Stimulated activated CD4-positive, alpha-beta T cell treated with anti-CD3 and anti-CD28 coated beads, Interleukin-4, amount 100 ng/mL, for 48 hours (primary cell): ENCODE measurements around the gene TMEM204.
"Not testable (repeated sequence)": the region's sequence is repeated elsewhere in the genome, so short reads cannot be mapped to it uniquely, and the experiment has no call there.

Source experiments
- DNase-seq, 2 donors: peaks; one replicate each; pipeline ENCODE4 v3.0.0-alpha.2; 2020; ENCODE audit warnings: low read depth in 2 of 2

The TMEM204 gene

GRCh38 chr16:1592446-1592845 is 59.0 kb downstream of the TMEM204 start:
- no peak for DNase-seq

- DNase-seq, result not testable (repeated sequence)
Observed at GRCh38 chr16:1595511-1595910, 62.0 kb downstream of the TMEM204 start.

- no peak for DNase-seq
Observed at GRCh38 chr16:1596516-1596915, 63.0 kb downstream of the TMEM204 start.

GRCh38 chr16:1597154-1597553 is 63.7 kb downstream of the TMEM204 start:
- DNase-seq, result no peak

GRCh38 chr16:1601031-1601430 is 67.6 kb downstream of the TMEM204 start:
- DNase-seq, result no peak

- DNase-seq, result no peak
Observed at GRCh38 chr16:1601489-1601888, 68.0 kb downstream of the TMEM204 start.

- DNase-seq, result no peak
Observed at GRCh38 chr16:1602285-1602684, 68.8 kb downstream of the TMEM204 start.
